Activated T-cell treated with anti-CD3 and anti-CD28 coated beads, Interleukin-2, amount 50 U/mL, for 4 hours (primary cell): ENCODE data around the gene HASPIN. TPM values are rescaled to one million over a fixed set of nuclear protein-coding genes. Genes with fewer than 3 reads are reported as not detected.
"Not testable (repeated sequence)": the region's sequence is repeated elsewhere in the genome, so short reads cannot be mapped to it uniquely, and the experiment has no call there.

Source experiments
- ATAC-seq, 2 donors: fragments of 200-7000 bp; cut with Tn5 transposase; one replicate each; pipeline ENCODE4 v1.10.0; 2021
- DNase-seq: peaks from one replicate; pipeline ENCODE4 v3.0.0-alpha.2; 2020
- H3K27me3 Mint-ChIP-seq: one replicate; pipeline ENCODE4 v1.8.0; 2021; ENCODE audit warnings: low read depth, mixed read lengths
- H3K36me3 Mint-ChIP-seq: one replicate; pipeline ENCODE4 v1.8.0; 2022; ENCODE audit warnings: mixed read lengths; ENCODE audit not compliant: insufficient read depth
- H3K4me1 Mint-ChIP-seq: one replicate; pipeline ENCODE4 v1.8.0; 2021; ENCODE audit warnings: low read depth, mixed read lengths
- H3K4me3 Mint-ChIP-seq: one replicate; pipeline ENCODE4 v1.8.0; 2021; ENCODE audit warnings: mild to moderate bottlenecking, moderate library complexity, mixed read lengths
- H3K9me3 Mint-ChIP-seq: one replicate; pipeline ENCODE4 v1.8.0; 2021; ENCODE audit warnings: mixed read lengths
- total RNA-seq, 3 donors: library from RNA; stranded (reverse); gene quantifications; one replicate each; pipeline ENCODE4 v1.2.1, GENCODE V29; 2021

Gene HASPIN
- total RNA-seq, 3 donors from 2014 or later: 7.3 to 12.2 (median 11.1) TPM

DNA sequence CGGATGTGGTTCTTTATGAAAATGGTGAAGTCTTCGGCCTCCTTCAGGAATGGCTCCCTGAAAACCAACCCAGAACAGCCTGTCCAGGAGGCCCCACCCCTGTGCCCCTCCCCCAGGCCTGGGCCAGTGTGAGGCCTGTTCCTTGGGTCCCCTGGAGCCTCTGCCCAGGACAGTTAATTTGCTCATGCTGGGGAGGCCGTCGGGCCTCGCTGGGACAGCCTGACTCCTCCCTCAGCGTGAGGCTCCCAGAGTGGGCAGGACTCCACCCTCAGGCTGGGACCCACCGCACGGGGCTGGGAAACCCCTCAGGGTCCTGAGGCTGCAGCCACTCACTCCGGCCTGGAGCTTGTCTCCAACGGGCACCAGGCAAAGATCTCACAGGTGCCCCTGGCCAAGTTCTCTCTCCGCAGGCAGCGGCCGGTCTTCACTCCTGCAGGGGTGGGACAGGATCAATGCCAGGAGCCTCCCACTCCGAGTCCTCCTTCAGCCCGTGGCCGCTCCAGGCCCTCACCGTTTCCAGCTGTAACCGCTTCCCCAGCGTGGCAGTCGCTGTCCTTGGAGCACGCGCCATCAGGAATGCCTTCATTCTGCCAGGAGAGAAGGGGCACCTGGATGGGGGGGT, 33.5 kb upstream of the HASPIN start:
- Mint-ChIP-seq H3K4me3 (no peak overlapping the region), H3K36me3 (peaks cover 6% of the 10 kb centered on the region), H3K4me1 (peaks cover 20% of the 10 kb centered on the region), H3K9me3 (no peaks in the 10 kb centered on the region), H3K27me3 (no peaks in the 10 kb centered on the region)
- ATAC-seq (no peak), DNase-seq (no peak)

DNA sequence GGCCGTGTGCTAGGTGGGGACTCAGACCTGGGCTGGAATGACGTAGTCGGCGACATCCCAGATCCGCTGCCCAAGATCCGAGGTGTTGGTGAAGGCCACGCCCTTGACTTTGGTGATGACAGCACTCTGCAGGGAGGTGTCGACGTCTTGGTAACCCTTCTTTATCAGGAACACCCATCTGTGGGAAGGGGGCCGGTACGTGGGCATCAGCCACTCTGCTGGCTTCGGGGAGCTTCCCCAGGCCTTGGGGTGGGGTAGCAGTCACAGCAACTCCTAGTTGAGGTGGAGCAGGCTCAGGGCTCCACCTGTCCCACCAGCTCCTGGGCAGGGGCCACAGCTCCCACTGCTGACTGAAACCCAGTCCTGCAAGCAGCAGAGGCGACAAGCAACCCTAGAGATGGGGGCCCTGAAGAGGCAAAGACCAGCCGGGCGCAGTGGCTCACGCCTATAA, 32.1 kb upstream of the HASPIN start:
- ATAC-seq (no peak), DNase-seq (no peak)
- H3K4me3 Mint-ChIP-seq: no peak overlapping the region
- no peaks in the 10 kb centered on the region for H3K27me3 Mint-ChIP-seq
- H3K4me1 Mint-ChIP-seq: peaks cover 20% of the 10 kb centered on the region
- peaks cover 6% of the 10 kb centered on the region for H3K36me3 Mint-ChIP-seq
- no peaks in the 10 kb centered on the region for H3K9me3 Mint-ChIP-seq

DNA sequence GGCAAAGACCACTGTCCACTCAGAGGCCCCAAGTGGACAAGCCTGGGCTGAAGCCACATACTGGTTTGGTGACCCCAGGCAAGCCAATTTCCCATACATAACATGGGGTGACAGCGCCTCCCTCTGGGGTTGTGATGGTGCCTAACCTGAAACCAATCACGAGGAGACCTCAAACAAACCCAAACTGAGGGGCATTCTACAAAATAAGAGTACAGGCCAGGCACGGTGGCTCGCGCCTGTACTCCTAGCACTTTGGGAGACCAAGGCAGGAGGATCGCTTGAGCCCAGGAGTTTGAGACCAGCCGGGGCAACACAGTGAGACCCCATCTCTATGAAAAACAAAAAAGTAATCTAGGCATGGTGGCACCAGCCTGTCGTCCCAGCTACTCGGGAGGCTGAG, 31.4 kb upstream of the HASPIN start:
- Mint-ChIP-seq H3K4me1 (peaks cover 20% of the 10 kb centered on the region), H3K4me3 (no peak overlapping the region), H3K27me3 (no peaks in the 10 kb centered on the region), H3K9me3 (no peaks in the 10 kb centered on the region), H3K36me3 (peaks cover 6% of the 10 kb centered on the region)
- ATAC-seq: no peak
- no peak for DNase-seq

DNA sequence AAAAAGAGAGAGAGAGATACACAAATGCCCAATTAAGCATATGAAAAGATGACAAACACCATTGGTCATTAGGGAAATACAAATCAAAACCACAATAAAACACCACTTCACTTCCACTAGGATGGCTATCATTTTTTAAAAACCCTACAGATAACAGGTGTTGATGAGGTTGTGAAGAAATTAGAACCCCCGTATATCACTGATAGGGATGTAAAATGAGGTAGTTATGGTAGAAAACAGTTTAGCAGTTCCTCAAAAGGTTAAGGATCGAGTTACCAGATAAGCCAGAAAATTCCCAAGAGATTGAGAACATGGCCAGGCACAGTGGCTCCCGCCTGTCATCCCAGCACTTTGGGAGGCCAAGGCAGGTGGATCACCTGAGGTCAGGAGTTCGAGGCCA, 30.6 kb upstream of the HASPIN start:
- ATAC-seq (no peak), DNase-seq (no peak)
- H3K4me1 Mint-ChIP-seq: peaks cover 20% of the 10 kb centered on the region
- H3K36me3 Mint-ChIP-seq: peaks cover 6% of the 10 kb centered on the region
- no peaks in the 10 kb centered on the region for H3K9me3 Mint-ChIP-seq
- no peaks in the 10 kb centered on the region for H3K27me3 Mint-ChIP-seq
- peak overlapping the region; percentile 38 for H3K4me3 Mint-ChIP-seq

DNA sequence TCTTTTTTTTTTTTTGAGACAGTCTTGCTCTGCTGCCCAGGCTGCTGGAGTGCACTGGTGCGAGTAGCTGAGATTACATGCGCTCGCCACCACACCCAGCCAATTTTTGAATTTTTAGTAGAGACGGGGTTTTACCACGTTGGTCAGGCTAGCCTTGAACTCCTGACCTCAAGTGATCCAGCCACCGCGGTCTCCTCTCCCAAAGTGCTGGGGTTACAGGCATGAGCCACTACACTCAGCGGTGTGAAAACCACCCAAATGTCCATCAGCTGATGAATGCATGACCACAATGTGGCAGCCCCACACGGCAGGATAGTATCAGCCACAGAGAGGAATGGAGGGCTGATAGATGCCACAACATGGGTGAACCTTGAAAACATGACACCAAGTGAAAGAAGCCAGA, 29.9 kb upstream of the HASPIN start:
- ATAC-seq (peak; percentile 28 to 47), DNase-seq (no peak)
- peaks cover 20% of the 10 kb centered on the region for H3K4me1 Mint-ChIP-seq
- H3K27me3 Mint-ChIP-seq: no peaks in the 10 kb centered on the region
- no peaks in the 10 kb centered on the region for H3K9me3 Mint-ChIP-seq
- H3K36me3 Mint-ChIP-seq: peaks cover 6% of the 10 kb centered on the region
- peak overlapping the region; percentile 81 for H3K4me3 Mint-ChIP-seq

DNA sequence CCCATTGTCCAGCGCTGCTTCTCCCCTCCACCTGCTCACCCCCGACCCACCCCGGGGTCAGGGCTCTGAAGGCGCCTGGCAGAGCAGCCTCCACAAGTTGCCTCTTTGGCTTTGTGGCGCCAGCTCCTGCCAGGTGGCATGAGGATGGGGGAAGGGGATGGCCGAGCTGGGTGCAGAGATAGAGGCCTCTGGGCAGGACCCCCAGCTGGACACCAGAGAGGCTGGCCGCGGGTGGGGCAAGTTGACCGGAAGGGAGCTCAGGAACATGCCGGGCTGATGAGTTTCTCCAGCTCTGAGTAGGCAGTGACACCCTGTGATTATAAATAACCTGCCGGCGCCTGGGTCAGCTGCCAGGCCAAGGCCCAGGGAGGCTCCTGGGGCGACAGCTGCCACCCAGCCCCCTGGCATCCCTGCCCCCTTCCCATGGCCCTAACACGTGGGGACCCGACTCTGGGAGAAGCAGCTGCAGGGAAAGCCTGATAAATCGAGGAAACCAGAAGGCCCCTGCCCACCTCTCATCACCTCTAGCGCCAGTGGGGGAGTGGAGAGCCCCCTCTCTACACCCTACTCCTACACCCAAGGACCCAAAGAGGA, 28.5 kb upstream of the HASPIN start:
- no peaks in the 10 kb centered on the region for H3K36me3 Mint-ChIP-seq
- H3K9me3 Mint-ChIP-seq: no peaks in the 10 kb centered on the region
- H3K27me3 Mint-ChIP-seq: no peaks in the 10 kb centered on the region
- peaks cover 20% of the 10 kb centered on the region for H3K4me1 Mint-ChIP-seq
- peak overlapping the region; percentile 81 for H3K4me3 Mint-ChIP-seq
- ATAC-seq (peak; percentile 12 to 16), DNase-seq (no peak)

DNA sequence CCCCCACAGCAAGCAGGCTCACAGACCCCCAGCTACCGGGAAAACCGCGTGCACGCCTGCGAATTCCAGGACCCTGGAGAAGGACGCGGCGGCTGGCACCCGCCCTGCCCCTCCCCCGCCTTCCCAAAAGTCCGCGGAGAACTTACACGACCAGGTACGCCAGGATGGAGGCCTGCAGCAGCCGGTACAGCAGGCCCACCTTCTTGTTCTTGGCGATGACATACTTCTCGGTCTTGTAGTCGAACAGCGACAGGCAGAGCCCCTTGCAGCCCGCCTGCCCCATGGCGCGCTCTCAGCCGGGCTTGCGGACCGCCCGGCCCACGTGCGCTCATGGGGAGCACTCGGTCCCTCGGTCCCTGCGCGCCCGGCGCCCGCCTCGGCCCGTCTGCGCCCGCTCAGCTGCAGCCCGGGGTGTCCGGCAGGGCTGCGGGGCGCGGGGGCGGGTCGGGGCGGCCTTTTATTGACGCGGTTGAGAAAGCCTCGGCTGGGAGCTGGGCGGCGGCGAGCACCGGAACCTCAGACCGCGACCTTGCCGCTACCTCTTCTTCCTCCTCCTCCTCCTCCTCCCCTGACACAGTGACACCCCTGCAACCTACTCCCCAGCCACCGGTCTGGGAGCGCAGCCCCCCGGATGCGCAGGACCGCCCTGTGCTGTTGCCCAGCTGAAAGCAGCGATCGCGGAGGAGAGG, 27.8 kb upstream of the HASPIN start, which contains the start of gene P2RX5:
Gene P2RX5, minus strand, starts transcription at position 433 of the 689 bp plus-strand sequence. Its CDS starts 150 bp downstream, at position 283.
- ATAC-seq: peak; percentile 75 to 80
- Mint-ChIP-seq H3K36me3 (no peaks in the 10 kb centered on the region), H3K4me3 (peak within 1 kb of the TSS; percentile 89), H3K27me3 (no peaks in the 10 kb centered on the region), H3K4me1 (peaks cover 19% of the 10 kb centered on the region), H3K9me3 (no peaks in the 10 kb centered on the region)
- DNase-seq: peak; percentile 34

DNA sequence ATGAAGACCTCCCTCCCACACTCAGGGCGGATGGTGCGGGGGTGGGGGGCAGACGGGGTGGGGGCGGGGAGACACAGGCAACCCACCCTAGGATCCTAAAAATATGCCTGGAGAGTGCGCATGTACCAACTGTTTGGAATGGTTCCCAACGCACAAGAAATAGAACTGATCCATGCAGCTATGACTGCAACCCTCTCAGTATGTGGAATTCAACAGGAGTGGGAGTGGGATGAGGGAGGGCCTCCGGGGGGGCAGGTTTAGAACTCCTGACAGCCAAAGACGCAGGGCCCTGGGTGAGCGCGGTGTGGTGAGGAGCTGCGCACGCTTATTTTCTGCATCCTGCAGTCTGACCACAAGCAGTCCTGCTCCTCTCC, 26.6 kb upstream of the HASPIN start:
- no peak overlapping the region for H3K4me3 Mint-ChIP-seq
- ATAC-seq (no peak), DNase-seq (no peak)
- H3K9me3 Mint-ChIP-seq: no peaks in the 10 kb centered on the region
- H3K36me3 Mint-ChIP-seq: no peaks in the 10 kb centered on the region
- no peaks in the 10 kb centered on the region for H3K27me3 Mint-ChIP-seq
- peaks cover 15% of the 10 kb centered on the region for H3K4me1 Mint-ChIP-seq

DNA sequence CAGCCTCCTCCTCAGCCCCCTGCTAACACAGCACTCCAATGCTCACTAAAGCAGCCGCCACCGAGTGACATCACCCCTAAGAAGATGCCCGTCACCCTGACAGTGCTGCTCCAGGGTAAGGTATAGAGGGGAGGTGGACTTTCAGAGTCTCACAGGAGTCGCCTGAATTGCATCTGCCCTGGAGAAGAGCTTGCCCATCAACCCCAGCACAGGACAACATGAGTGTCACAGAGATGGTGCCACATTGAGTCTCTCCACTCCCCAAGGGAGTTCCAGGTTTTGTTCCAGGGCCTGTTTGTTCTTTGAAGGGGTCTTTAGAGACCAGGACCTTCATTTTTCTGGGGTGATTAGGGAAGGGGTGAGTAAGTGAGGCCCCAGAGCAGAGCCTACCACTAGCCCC, 25.6 kb upstream of the HASPIN start:
- H3K4me3 Mint-ChIP-seq: no peak overlapping the region
- H3K27me3 Mint-ChIP-seq: no peaks in the 10 kb centered on the region
- DNase-seq (no peak), ATAC-seq (no peak)
- H3K4me1 Mint-ChIP-seq: peaks cover 13% of the 10 kb centered on the region
- peaks cover 4% of the 10 kb centered on the region for H3K36me3 Mint-ChIP-seq
- H3K9me3 Mint-ChIP-seq: peaks cover 3% of the 10 kb centered on the region

DNA sequence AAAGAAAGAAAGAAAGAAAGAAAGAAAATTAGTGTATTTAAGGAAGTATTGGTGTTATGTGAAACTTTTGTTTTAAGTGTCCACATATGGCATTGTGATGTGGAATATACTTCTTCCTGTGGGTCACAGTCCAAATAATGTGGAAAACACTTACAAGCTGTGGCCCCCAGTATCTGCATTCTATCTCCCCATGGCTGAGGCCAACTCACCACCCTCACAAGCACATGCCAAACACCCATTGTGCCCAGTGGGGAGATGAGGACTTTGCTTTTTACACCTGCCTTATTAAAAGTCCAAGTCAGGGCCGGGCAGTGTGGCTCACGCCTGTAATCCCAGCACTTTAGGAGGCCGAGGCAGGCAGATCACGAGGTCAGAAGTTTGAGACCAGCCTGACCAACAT, 23.8 kb upstream of the HASPIN start:
- H3K4me3 Mint-ChIP-seq: no peak overlapping the region
- no peak for ATAC-seq
- DNase-seq: no peak
- H3K27me3 Mint-ChIP-seq: no peaks in the 10 kb centered on the region
- H3K9me3 Mint-ChIP-seq: peaks cover 3% of the 10 kb centered on the region
- H3K36me3 Mint-ChIP-seq: peaks cover 4% of the 10 kb centered on the region
- no peaks in the 10 kb centered on the region for H3K4me1 Mint-ChIP-seq

DNA sequence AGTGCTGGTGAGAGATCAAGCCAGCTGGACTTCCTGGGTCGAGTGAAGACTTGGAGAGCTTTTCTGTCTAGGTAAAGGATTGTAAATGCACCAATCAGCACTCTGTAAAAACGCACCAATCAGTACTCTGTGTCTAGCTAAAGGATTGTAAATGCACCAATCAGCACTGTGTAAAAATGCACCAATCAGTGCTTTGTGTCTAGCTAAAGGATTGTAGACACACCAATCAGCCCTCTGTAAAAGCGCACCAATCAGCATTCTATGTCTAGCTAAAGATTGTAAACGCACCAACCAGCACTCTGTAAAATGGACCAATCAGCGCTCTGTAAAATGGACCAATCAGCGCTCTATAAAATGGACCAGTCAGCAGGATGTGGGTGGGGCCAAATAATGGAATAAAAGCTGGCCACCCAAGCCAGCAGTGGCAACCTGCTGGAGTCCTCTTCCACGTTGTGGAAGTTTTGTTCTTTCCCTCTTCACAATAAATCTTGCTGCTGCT, 21.6 kb upstream of the HASPIN start:
- not testable (repeated sequence) for H3K27me3 Mint-ChIP-seq, H3K36me3 Mint-ChIP-seq, H3K4me1 Mint-ChIP-seq, H3K9me3 Mint-ChIP-seq, H3K4me3 Mint-ChIP-seq, DNase-seq
- ATAC-seq: peak in 1 of 2 donors; percentile 25

DNA sequence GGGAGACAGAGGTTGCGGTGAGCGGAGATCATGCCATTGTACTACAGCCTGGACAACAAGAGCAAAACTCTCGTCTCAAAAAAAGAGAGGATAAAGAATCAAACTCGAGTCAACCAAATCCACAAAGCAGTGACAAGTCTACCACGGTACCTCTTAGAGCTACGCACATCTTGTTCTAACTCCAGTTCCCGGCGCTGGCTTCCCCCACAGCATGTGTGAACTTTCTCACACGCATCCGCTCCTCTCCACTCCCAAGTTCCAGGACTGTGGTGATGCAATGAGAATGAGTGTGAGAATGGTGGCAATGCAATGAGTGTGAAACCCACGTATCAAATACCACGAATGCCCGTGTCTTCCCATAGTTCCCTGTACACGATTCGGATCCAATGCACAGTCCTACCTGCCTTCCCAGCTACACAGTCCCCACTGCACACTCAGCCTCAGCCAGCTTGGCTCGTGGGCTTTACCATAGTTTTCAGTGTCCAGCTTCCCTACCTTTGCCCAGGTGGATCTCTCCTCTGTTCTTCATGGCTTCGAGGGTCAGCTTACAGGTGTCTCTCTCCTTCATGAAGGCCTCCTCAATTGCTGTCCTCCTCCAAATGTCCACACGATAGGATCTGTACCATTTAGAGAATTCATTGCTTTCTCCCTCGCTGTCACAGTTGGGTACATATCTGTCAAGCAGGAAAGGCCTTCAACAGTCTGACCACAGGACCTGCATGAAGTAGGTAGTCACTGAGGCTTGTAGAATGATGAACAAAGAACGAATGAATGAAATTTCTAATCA, 18.6 kb upstream of the HASPIN start:
- Mint-ChIP-seq H3K4me3 (no peak overlapping the region), H3K27me3 (no peaks in the 10 kb centered on the region), H3K36me3 (peaks cover 4% of the 10 kb centered on the region), H3K9me3 (peaks cover 3% of the 10 kb centered on the region), H3K4me1 (peaks cover 19% of the 10 kb centered on the region)
- no peak for ATAC-seq
- DNase-seq: no peak

DNA sequence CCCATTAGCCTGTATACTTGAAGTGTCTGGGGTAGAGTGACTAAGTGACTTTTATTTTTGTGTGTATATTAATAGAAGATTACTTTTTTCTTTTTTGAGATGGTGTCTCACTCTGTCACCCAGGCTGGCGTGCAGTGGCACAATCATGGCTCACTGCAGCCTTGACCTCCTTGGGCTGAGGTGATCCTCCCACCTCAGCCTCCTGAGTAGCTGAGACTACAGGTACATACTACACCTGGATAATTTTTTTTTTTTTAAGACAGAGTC, 18.1 kb upstream of the HASPIN start:
- not testable (repeated sequence) for H3K27me3 Mint-ChIP-seq, DNase-seq, H3K4me3 Mint-ChIP-seq, H3K9me3 Mint-ChIP-seq, H3K36me3 Mint-ChIP-seq, ATAC-seq
- peaks cover 21% of the 10 kb centered on the region for H3K4me1 Mint-ChIP-seq

DNA sequence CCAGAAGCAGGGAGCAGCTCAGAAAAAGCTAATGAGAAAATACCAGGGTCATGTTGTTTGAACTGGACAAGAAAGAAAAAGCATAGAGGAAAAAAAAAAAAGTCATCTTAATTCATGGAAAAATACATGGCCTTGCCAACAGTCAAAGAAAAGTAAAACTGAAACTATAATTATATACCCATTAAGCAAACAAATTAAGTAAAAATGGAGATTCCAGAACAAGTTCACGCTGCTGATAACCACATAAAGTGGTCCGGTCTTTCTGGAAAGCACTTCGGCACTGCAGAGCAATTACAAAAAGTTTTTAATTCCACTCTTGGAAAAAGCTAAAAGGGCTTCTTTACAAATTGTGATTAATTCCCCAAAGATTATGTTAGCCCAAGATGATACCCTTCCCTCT, 15.3 kb upstream of the HASPIN start:
- Mint-ChIP-seq H3K4me1 (peaks cover 44% of the 10 kb centered on the region), H3K4me3 (no peak overlapping the region), H3K36me3 (peaks cover 6% of the 10 kb centered on the region), H3K27me3 (no peaks in the 10 kb centered on the region), H3K9me3 (no peaks in the 10 kb centered on the region)
- DNase-seq: no peak
- no peak for ATAC-seq
